ENCODE results near the gene RNF207. TPM values are rescaled to one million over a fixed set of nuclear protein-coding genes. Genes with fewer than 3 reads are reported as not detected.

Gene RNF207, protein sequence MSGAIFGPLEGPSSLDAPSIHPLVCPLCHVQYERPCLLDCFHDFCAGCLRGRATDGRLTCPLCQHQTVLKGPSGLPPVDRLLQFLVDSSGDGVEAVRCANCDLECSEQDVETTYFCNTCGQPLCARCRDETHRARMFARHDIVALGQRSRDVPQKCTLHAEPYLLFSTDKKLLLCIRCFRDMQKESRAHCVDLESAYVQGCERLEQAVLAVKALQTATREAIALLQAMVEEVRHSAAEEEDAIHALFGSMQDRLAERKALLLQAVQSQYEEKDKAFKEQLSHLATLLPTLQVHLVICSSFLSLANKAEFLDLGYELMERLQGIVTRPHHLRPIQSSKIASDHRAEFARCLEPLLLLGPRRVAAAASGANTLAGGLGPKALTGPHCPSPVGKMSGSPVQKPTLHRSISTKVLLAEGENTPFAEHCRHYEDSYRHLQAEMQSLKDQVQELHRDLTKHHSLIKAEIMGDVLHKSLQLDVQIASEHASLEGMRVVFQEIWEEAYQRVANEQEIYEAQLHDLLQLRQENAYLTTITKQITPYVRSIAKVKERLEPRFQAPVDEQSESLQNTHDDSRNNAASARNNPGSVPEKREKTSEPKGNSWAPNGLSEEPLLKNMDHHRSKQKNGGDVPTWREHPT
- total RNA-seq, result 6.7 TPM

DNA sequence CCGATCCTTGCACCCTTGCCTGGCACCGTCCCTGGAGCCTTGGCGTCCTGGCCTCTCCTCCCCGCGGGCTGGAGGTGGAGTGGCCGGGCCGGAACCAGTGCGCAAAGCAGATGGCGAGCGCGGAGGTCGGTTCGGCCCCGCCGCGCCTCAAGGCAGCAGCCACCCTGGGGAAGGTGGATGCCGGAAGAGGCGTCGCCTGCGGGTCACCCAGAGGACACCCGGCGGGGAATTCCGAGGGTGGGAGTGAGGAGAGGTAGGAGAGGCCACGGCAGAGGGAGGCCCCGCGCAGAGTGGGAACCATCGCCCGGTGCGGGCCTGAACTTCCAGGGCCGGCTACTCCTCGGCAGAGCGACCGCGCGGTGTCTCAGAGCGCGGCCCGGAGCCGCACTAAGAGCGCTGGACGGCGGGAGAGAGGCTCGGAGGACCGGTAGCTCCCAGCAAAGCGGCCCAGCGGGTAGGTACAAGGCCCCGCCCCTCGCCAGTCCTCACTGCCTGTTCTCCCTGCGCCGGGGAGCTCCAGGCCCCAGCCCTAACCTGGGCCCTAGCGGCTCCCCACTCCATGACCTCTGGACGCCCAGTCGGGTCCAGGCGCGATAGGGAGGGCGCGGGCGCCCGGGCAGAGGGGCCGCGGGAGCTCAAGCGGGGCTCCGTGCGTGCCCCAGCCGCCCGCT, at the start of gene RNF207:
TSS of gene RNF207 (plus strand) at position 271 of the 671 bp plus-strand sequence. CDS start 417 bp downstream, outside the sequence.

DNA sequence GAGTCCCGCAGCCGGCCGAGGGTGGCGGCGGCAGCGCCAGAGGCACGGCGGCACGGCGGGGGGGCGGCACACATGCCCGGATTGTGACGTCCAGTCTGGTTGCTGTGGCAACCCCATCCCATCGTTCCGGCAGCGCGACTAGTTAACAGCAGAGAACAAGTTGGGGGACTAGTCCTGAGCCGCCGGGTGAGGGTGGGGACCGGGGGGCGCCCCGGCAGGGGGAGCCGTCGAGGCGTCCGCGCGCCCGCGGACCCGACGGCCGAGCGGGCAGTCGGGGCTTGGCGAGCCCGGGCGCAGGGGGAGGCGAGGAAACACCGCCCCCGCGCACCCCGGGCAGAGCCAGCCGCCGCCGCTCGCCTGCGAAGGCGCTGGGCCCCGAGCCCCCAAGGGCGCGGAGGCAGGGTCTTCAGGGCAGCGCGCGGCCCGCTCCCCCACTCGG, 25.6 kb upstream of the RNF207 start, which contains the start of gene CHD5:
TSS of gene CHD5 (minus strand) at position 54 of the 439 bp plus-strand sequence. CDS start 298 bp downstream, outside the sequence.

GRCh38 chr1:6199298-6200187, 6.4 kb upstream of the RNF207 start, which contains the start of gene RPL22:
RPL22 (minus strand) TSS chr1:6199595; CDS start chr1:6199573, 22 bp downstream.

GRCh38 chr1:6243993-6244392, 38.1 kb downstream of the RNF207 start, which contains the start of gene HES3:
HES3 (plus strand) TSS chr1:6244179; CDS start chr1:6244366, 187 bp downstream.

DNA sequence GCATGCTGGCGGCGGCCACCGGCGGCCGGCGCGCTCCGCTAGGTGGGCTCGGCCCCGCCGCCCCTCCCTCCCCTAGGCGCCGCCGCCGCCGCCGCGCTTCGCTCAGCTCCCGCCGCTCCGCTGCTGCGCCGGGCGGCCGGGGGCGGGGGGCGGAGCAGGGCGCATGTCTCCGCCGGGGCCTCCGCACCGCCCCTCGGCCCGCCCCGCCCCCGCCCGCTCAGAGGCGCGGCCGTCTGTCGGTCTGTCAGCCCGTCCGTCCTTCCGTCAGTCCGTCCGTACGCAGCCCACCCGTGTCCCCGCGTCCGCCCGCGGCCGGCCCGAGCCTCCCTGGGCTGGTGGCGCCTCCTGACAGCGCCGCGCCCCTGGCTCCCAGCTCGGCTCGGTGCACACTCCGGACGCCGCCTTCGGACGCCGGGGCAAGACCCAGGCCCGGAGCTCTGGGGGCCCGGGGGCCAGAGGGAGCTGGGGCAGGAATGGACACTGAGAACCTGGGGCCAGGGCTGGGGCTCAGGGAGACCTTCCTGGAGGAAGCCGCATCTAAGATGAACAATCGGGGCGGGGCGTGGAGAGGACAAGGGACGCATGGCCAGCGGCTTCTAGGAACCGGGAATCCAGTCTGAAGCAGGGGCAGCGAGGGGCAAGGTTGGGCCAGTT, 55.2 kb downstream of the RNF207 start, which contains the start of gene GPR153:
TSS of gene GPR153 (minus strand) at position 138 of the 654 bp plus-strand sequence. CDS start 6,193 bp downstream, outside the sequence.

Other genes with a start within 250 kb of the RNF207 start
- 14.5 TPM for gene NPHP4, start 213.7 kb upstream of the RNF207 start, total RNA-seq
- 21.5 TPM for gene KCNAB2, start 160.2 kb upstream of the RNF207 start, total RNA-seq
- 64.1 TPM for gene CHD5, start 25.8 kb upstream of the RNF207 start, total RNA-seq
- 236 TPM for gene RPL22, start 6.5 kb upstream of the RNF207 start, total RNA-seq
- gene ICMT, start 29.8 kb downstream of the RNF207 start, total RNA-seq, result 34.4 TPM
- gene HES3, start 38.1 kb downstream of the RNF207 start, total RNA-seq, result not detected
- gene GPR153, start 55.0 kb downstream of the RNF207 start, total RNA-seq, result 33.2 TPM
- 77.7 TPM for gene ACOT7, start 187.6 kb downstream of the RNF207 start, total RNA-seq
- not detected for gene HES2, start 213.8 kb downstream of the RNF207 start, total RNA-seq
- gene ESPN, start 218.7 kb downstream of the RNF207 start, total RNA-seq, result 0.92 TPM

Data from diencephalon (tissue), 1 donor.